ENCODE results near the gene RHCG.

The RHCG gene

GRCh38 chr15:89426500-89426899 lies 69.9 kb downstream of the RHCG start:
- Histone ChIP-seq H3K36me3 (ENCODE audit: low read depth) (no peaks in the 10 kb centered on the region), H3K4me1 (ENCODE audit: insufficient read depth, poor library complexity, severe bottlenecking) (peaks cover 8% of the 10 kb centered on the region), H3K9me3 (ENCODE audit: severe bottlenecking) (no peaks in the 10 kb centered on the region), H3K4me3 (ENCODE audit: severe bottlenecking) (no peak overlapping the region), H3K27ac (ENCODE audit: poor library complexity, severe bottlenecking) (no peak overlapping the region), H3K27me3 (ENCODE audit: insufficient read depth, poor library complexity, severe bottlenecking) (no peaks in the 10 kb centered on the region)
- TF ChIP-seq CTCF (IDR thresholded peaks at IDR 0.05; ENCODE audit: poor library complexity, severe bottlenecking) = no peak
- DNase-seq (ENCODE audit: low spot score) = no peak
- no peak for ATAC-seq (ENCODE audit: low read depth)

DNA sequence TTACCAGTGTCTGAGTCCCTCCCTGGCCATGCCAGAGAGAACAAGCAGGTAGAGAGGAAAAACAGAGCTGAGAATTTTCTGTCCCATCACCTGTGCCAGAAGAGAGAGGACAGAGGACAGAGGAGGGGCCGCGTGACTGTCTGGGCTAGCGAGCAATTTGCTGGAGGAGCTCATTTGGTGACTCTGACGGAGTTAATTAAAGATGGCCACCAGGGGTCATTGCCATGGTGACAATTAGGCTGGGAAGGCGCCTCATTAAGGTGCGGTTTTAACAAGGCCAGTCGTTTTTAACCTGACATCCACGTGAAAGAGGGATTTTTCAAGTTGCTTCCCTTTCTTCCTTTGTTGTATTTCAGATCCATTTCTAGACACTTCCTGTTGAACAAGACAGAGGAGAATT lies 72.4 kb downstream of the RHCG start:
- TF ChIP-seq CTCF (IDR thresholded peaks at IDR 0.05; ENCODE audit: poor library complexity, severe bottlenecking) = no peak
- Histone ChIP-seq H3K27ac (ENCODE audit: poor library complexity, severe bottlenecking) (no peak overlapping the region), H3K4me1 (ENCODE audit: insufficient read depth, poor library complexity, severe bottlenecking) (no peaks in the 10 kb centered on the region), H3K4me3 (ENCODE audit: severe bottlenecking) (no peak overlapping the region), H3K27me3 (ENCODE audit: insufficient read depth, poor library complexity, severe bottlenecking) (peaks cover 3% of the 10 kb centered on the region), H3K36me3 (ENCODE audit: low read depth) (no peaks in the 10 kb centered on the region), H3K9me3 (ENCODE audit: severe bottlenecking) (no peaks in the 10 kb centered on the region)
- no peak for DNase-seq (ENCODE audit: low spot score)
- ATAC-seq (ENCODE audit: low read depth) = no peak

Data from RWPE2 (cell line).